NOMO-1 treated with dmso at 0.1 percent for 144 hours (cell line): ENCODE data around the gene SYT8.
"Not testable (repeated sequence)": the region's sequence is repeated elsewhere in the genome, so short reads cannot be mapped to it uniquely, and the experiment has no call there.

Experiments
- DNase-seq: peaks from one replicate; lab custom pipeline; 2025; ENCODE audit not compliant: unreplicated experiment; lab: John Stamatoyannopoulos, UW

Gene SYT8

GRCh38 chr11:1872267-1872985 lies 37.6 kb downstream of the SYT8 start:
- DNase-seq = no peak

GRCh38 chr11:1873048-1873812 lies 38.4 kb downstream of the SYT8 start:
- no peak for DNase-seq

- DNase-seq = not testable (repeated sequence)
Measured at GRCh38 chr11:1873813-1874150, 39.0 kb downstream of the SYT8 start.

- not testable (repeated sequence) for DNase-seq
Measured at GRCh38 chr11:1874441-1875092, 39.8 kb downstream of the SYT8 start.

- DNase-seq = no peak
Measured at GRCh38 chr11:1875093-1875850, 40.5 kb downstream of the SYT8 start.

- not testable (repeated sequence) for DNase-seq
Measured at GRCh38 chr11:1875851-1876301, 41.1 kb downstream of the SYT8 start.

- DNase-seq = no peak
Measured at GRCh38 chr11:1876361-1877063, 41.7 kb downstream of the SYT8 start.

- DNase-seq = no peak
Measured at GRCh38 chr11:1877211-1878136, 42.7 kb downstream of the SYT8 start.

- no peak for DNase-seq
Measured at GRCh38 chr11:1878137-1879031, 43.6 kb downstream of the SYT8 start.

- no peak for DNase-seq
Measured at GRCh38 chr11:1879342-1879940, 44.7 kb downstream of the SYT8 start.

- no peak for DNase-seq
Measured at GRCh38 chr11:1879941-1880720, 45.3 kb downstream of the SYT8 start.

GRCh38 chr11:1880746-1881441 lies 46.1 kb downstream of the SYT8 start:
- DNase-seq = no peak

- DNase-seq = no peak
Measured at GRCh38 chr11:1881442-1882264, 46.9 kb downstream of the SYT8 start.

- DNase-seq = peak; percentile 12
Measured at GRCh38 chr11:1882265-1883238, 47.8 kb downstream of the SYT8 start.
